ENCODE measurements around the gene NAA80.
"Not testable (repeated sequence)": the region's sequence is repeated elsewhere in the genome, so short reads cannot be mapped to it uniquely, and the experiment has no call there.

Gene NAA80

DNA sequence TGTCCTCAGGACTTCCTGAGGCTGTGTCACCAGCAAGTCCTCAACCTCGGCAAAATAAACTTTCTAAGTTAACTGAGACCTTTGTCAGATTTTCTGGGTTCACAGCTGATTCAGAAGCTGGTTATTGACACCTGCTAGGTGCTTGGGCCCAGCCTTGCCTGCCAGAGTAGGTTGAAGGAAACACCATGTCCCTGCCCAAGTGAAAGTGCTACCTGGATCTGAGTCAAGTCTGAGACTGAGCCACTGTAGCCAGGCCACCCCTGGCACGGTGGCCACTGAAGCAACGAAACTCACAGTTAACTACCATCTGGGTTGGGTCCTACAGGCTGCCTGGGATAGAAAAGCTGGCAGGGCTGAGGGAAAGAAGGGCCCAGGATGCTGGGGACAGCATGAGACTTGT, 15.1 kb upstream of the NAA80 start:
- DNase-seq (ENCODE audit: low read depth in 3 of 3) = no peak

DNA sequence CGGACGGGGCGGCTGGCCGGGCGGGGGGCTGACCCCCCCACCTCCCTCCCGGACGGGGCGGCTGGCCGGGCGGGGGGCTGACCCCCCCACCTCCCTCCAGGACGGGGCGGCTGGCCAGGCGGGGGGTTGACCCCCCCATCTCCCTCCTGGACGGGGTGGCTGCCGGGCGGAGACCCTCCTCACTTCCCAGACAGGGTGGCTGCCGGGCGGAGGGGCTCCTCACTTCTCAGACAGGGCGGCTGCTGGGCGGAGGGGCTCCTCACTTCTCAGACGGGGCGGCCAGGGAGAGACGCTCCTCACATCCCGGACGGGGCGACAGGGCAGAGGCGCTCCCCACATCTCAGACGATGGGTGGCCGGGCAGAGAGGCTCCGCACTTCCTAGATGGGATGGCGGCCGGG, 12.8 kb upstream of the NAA80 start:
- DNase-seq (ENCODE audit: low read depth in 3 of 3) = not testable (repeated sequence)

DNA sequence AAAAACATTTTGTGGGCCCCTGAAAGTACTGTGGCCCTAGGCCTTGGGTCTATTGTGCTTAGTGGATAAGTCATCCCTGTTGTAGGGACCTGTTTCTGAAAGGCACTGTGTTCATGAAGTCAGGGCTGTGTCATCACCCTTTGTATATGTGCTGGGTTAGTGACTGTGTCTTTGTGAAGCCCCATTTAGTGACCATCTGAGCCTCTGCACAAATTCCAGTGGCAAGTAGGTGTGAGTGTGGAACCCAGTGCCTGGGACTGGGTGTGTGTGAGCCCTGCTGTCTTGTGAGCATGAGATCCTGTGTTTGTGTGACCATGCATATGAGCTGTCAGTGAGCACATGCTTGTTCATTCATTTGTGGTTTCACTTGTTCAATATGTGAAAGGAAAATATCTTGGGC, 5.4 kb upstream of the NAA80 start:
- DNase-seq (ENCODE audit: low read depth in 3 of 3) = no peak

DNA sequence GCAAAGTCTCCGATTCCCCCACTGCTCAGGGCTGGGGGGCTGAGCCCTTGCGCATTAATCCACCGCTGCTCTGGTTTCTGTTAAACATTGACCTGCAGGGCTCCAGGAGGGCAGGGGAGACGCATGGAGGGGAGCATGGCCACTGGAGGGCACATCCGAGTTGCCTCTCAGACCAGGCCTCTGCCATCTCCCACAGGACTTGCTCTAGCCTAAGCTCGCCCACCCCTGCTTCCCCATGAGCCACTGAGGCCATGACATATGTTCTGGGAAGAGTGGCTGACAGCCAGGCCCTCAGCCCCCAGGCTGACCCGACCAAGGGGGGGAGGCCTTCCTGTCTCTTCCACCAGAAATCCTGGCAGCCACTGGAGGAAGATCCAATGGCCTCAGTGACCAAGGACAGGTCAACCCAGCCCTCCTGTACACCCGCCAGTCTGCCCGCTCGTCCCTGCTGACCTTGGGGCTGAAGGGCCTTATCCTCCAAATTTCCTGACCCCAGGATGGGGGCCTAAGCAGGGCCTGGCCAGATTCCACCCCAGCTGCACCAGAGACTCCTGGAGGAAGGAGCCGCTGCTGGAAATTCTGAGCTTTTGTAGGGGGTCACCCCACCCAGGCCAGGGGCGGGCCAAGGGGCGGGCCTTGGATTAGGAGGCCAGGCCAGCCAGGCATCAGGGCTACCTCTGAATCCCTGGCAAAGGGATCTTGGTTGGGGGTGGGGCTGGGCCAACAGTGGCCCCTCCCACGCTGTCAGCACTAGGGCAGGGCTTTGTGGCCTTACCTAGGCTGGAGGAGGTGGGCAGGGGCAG, 4.0 kb upstream of the NAA80 start, which contains the start of gene HYAL1:
Gene HYAL1, minus strand, starts transcription at position 562 of the 803 bp plus-strand sequence. CDS start 618 bp downstream, outside the sequence.
- no peak for DNase-seq (ENCODE audit: low read depth in 3 of 3)

DNA sequence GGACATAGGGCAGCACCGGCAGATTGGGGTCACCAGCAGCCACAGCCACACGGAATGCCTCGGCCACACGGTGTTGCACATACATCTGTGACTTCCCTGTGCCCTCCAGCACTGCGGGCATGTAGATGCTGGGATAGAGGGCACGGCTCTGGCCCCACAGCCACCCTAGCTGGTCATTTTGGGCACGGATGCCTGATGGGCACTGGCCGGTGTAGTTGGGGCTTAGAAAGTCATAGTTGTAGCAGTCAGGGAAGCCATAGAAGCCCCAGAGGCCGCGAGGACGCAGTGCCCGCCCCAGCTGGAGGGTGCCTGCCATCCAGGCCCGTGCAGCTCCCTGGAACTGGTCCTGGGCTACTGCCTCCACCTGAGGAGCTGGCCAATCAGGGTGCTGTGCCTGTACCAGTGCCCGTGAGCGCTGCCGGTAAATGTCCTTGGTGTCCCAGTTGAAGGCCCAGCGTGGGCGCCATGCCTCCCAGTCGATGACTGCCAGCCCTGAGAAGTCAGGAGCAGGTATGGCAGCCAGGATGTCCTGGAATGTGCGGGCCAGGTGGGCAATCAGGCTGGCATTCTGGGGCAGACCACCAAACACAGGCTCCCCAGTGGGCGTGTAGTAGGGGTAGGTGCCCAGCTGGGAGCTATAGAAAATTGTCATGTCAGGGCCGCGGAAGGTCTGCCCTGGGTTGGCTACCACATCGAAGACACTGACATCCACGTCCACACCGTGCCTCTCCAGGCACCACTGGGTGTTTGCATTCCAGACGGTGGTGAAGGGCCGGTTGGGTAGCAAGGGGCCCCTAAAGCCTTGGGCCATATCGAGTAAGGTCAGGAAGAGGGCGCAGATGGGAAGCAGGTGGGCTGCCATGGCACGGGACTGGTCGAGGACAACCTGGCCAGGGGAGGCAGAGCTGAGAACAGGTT, 3.1 kb upstream of the NAA80 start:
- DNase-seq (ENCODE audit: low read depth in 3 of 3) = no peak

DNA sequence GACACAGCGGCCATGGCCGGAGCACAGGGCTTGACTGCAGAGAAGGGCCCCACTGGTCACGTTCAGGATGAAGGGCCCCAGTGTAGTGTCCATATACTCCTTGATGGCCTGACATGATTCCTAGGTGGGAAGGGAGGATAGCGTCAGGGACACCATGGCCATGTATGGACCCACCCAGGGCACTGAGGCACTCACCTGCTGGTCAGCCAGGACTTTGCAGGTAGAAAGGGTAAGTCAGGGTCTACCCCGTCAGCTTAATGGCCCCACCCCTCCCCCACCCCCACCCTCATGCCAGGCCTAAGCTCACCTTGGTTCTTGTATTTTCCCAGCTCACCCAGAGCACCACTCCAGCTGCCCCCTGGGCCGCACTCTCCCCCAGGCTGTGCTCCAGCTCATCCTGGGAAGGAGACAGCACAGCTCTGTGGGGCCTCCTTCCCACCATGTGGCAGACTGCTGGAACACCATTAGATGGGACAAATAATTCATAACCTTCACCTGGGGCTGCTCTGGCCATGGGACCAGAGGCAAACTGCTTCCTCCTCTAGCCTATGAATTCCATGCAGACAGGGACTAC, 1.6 kb upstream of the NAA80 start:
- DNase-seq (ENCODE audit: low read depth in 3 of 3) = no peak

DNA sequence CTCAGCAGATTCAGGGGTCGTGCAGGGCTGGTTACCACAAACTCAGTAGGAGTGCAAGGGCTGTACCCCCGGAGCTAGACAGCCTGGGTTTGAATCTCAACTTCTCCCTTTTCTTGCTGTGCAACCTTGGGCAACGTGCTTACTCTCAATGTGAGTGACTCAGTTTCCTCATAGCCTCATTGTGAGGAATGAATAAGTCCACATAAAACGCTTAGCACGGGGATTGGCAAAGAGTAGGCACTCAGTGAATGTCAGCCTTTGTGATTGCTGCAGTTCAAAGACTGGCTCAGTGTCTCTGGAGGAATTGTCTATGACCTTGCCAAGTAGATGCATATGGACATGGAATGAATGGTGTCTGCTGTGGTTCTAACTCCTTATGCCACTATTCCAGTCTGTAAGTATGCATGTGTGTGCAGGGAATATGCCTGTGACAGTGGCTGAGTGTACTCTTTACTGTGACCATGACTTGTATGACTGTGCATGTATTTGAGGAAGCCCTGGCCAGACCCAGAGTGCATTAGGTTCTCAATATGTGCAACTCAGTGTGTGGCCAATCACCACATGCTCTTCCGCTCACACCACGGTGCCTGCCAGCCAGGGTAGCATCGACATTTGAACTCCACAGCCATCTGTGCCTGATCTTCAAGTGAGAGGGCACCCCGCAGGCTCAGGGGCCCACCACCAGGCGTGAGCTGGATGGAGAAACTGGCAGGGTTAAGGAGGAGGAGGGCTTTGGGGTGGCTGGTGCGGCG, 900 bp upstream of the NAA80 start:
- DNase-seq (ENCODE audit: low read depth in 3 of 3) = no peak

DNA sequence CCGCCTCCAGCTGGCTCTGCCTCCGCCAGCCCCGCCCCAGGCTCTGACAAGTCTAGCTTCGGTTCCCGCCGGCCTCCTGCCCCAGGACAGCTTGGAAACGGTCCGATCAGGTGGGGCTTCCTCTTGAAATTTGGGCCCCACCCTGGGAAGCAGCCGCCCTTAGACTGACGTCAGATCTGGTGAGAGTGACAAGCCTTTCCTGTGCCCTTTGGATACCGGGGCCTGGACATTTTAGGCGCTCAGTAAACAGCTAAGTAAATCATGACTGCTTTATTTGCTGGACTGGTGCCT, 378 bp upstream of the NAA80 start:
- DNase-seq (ENCODE audit: low read depth in 3 of 3) = no peak

DNA sequence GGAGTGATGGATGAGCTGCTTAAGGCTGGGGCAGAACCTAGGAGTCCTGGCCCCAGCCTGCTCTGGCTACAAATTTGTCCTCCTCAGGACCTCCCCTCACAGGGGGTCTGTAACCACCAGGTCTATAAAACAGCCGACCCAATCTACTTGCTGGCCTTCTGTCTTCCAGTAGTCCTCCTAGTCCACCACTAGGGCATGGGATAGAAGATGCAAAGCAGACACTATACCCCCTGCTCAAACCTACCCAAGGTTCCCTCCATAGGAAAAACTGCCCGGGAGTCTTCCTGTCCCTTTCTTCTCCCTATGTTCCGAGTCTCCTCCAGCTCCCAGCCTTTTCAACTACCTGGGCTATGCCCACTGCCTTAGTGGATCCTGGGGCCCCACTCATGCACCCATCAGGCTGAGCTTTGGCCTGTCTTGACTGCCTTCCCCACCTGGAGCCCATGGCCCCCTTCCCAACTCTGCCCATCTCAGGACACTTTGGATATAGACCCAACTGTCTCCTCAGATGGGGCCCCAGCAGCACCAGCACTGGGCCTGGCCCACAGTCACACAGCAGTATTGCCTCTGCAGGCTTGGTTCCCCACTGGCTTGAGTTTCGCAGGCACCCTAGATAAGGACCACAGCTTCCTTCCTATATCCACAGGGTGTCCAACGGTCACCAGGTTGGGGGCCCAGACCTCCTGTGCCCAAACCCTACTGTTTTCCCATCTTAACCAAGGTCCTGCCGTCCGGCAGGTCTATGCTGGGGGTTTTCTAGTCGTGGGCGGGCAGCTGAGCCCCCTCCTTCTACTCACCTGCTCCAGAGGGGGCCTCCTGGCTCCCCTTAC, 1.1 kb downstream of the NAA80 start:
- no peak for DNase-seq (ENCODE audit: low read depth in 3 of 3)

DNA sequence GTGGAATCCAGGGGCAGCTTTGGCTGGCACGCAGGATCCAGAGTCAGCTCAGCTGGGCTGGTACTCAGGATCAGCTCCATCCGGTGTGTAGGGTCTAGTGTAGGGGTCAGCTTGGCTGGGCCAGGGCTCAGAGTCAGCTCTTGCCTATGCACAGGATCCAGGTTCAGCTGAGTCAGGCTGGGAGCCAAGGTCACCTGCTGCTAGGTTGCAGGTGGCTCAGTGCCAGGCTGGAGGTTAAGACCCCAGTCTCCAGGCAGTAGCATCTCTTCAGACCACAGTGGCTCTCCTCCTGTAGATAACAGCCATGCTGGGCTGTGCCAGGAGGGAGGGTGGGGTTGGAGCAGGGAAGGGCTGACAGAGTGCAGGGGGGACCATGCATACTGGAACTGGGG, 1.8 kb downstream of the NAA80 start:
- DNase-seq (ENCODE audit: low read depth in 3 of 3) = no peak

DNA sequence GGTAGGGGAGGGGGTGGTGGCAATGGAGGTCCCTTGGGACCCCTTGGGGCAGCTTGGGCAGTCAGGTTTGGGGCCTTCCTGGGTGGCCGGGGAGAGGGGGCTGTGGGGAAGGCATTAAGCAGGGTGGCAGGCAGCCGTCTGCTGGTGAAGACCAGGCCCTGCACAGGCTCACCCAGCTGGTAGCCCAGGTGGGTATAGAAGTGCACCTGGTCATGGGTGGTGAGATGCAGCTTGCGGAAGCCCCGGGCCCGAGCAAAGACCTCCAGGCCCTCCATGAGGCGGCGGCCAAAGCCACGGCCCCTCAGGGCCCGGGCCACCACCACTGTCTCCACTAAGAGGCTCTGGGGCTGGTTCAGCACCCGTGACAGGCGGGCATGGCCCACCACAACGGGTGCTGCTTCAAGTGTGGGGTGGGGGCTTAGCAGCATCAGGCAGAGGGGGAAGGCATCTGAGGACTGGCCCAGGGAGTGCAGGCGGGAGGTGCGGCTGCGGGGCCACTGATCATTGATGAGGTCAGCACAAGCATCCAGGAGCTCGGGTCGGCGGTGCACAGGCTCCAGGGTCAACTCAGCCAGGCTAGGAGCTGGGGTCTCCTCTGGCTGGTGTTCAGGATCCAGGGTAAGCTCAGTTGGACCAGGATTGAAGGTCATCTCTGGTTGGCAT, 2.4 kb downstream of the NAA80 start:
- DNase-seq (ENCODE audit: low read depth in 3 of 3) = no peak

DNA sequence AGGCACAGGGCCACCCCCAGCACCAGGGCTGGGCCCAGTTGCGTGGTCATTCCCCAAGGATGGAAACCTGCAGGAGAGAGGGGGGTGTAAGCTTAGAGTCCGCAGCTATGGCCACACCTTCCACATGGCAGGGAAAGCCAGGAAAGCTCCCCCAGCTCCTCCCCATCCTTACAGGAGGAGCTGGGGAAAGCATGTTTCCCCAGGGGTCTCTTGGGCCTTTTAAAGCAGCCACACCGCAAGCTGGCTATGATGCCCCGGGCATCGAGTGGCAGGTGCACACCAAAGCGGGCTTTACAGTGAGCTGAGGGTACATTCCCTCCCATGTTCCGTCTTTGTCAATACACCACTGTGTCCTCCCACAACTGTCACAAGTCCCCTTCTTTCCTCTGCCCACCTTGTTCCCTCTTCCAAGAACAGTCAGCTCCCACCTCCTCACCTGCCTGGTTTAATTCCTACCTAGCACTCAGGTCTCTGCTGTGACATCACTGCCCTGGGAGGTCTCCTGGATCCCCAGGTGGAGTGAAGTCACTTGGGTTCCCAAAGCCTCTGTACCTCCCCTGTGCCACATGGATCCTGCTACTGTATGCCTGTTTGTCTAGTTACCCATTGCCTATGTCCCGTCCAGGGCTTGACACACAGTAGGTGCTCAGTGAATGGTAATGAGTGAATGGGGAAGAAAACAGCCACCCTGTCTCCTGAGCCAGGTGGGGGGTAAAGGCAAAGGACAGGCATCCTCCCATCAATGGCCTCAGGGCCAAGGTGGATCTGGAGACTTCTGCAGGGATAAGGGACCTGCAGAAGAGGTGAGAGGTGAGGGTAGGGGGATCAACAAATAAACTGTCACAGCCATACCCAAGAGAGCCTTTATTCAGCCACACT, 3.4 kb downstream of the NAA80 start:
- DNase-seq (ENCODE audit: low read depth in 3 of 3) = no peak

DNA sequence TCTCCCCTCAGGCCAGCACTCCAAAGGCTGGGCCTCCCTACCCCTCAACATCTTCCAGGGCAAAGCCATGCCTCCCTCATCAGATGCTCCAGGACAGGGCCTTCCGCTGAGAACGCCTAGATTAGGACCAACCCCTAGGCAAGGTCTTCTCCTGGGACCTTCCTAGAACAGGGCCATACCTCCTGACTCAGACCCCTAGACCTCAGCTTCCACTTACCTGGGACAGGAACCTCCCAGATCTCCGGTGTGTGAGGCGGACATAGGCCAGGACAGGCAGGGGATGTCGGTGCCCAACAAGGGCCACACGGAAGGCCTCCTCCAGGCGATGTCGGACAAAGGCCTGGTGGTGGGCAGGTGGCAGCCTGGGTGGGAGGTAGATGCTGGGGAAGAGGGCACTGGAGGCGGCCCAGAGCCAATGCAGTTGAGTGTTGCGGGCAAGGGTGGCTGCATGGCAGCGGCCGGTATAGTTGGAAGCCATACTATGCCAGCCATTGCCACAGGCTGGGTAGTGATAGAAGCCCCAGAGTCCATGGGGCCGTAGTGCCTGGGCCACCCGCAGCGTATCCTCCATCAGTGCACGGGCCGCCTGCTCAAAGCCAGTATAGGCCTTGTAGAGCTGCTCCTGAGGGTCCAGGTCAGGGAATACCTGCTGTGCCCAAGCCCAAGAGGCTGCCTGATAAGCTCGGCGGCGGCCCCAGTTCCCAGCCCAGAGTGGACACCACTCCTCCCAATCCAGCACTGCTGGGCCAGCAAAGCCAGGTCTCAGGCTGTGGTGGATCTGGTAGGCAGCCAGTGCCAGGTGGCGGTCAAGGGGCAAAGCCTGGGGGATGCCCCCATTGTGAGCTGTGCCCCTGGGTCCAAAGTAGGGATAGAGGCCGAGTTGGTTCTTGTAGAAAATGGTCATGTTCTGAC, 4.5 kb downstream of the NAA80 start:
- DNase-seq (ENCODE audit: low read depth in 3 of 3) = no peak

DNA sequence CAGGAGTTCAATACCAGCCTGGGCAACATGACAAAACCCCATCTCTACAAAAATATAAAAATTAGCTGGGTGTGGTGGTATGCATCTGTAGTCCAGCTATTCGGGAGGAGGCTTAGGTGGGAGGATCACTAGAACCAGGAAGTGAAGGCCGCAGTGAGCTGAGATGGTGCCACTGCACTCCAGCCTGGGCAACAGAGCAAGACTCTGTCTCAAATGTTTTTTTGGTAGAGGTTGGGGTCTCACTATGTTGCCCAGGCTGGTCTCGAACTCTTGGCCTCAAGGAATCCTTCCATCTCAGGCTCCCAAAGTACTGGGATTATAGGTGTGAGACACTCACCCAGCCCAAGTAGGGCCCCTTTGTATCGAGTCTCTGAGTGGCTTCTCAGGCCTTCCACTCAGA, 5.1 kb downstream of the NAA80 start:
- DNase-seq (ENCODE audit: low read depth in 3 of 3) = no peak

DNA sequence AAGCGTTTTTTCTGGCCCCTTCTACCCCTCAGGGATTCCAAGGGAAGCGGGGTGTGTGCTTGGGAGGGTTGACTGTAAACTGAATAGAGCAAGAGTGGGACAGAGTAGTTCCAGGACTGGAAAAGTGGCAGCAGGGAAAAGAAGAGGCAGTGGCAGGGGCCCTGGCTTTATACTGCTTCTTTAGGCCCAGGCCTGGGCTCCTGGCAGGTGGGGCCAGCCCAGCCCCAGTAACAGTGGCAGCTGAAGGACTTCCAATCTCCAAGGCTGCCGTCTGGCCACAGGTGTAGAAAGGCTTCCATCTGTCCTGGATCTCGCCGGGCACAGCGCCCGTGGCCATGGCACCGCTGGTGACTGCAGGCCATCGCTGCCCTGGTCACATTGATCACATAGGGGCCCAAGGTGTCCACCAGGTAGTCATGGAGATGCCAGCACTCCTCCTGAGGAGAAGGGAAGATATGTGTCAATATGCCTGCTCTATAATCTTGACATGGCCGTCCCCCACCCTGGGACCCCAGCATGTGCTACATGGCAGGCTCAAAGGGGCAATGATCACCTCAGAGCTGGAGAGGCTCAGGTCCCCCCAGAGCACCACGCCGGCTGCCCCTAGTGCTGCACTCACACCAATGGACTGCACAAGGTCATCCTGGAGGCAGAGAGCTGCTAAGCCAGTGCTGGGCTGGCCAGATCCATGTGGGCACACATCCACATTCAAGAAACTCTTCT, 6.0 kb downstream of the NAA80 start:
- no peak for DNase-seq (ENCODE audit: low read depth in 3 of 3)

DNA sequence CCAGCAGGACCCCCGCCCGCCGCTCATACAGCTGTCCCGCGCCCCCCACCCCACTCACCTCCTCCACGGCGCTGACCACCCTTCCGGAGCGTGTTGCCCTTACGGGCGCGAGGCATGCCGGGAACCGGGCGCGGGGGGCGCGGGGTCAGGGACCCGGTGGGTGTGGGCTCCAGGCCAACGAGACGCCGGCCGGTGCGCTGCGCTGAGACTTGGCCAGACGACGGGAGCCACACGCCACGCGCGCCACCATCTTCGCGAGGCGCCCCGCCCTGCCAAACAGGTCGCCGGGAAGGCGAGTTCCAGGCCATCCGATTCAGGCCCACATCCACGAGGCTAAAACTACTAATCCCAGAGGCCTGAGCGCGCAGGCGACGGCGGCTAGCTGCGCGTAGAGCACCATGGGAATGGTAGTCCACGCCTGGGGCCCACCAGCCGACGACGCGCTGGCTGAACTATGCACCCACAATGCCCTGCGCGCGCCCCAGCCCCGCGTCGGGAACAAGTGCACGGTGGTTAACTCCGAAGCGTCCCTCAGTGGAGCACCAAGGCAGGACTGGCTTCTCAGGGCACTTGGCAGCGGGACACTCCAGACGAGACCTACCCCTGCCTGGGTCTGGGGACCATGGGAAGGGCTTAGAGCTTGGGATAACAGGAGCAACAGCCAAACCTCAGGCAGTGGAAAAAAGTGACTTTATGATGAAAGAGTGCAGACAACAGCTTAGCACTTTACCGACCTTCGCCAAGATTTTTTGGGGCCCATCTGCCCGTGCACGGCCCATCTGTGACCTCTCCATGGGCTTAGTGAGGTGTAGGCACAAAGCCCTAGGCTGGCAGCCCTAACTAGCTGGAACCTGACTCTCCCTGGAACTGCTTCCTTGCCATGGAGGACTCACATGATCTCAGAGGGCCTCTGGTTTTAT, 6.8 kb downstream of the NAA80 start, which contains the start of gene IFRD2:
Gene IFRD2, minus strand, starts transcription at position 271 of the 920 bp plus-strand sequence. Its CDS starts 155 bp downstream, at position 116.
- peak; percentile 81 to 93 (median 93) for DNase-seq (ENCODE audit: low read depth in 3 of 3)

Measured in stimulated activated CD4-positive, alpha-beta T cell treated with anti-CD3 and anti-CD28 coated beads, TNF-alpha, amount 100 ng/mL, for 4 hours (primary cell).